ENCODE measurements around the gene RUFY4. TPM values are rescaled to one million over a fixed set of nuclear protein-coding genes. Genes with fewer than 3 reads are reported as not detected.

RUFY4 gene
- total RNA-seq, 2 donors from 2014 or later, result 0.12 TPM; not detected in 1

GRCh38 chr2:218072478-218073024 lies 3.5 kb downstream of the RUFY4 start:
- no peak for DNase-seq (ENCODE audit: low spot score)
- Histone ChIP-seq H3K36me3 (no peaks in the 10 kb centered on the region), H3K27ac (no peak overlapping the region), H3K9me3 (no peaks in the 10 kb centered on the region), H3K4me1 (no peaks in the 10 kb centered on the region), H3K4me3 (no peak overlapping the region), H3K27me3 (no peaks in the 10 kb centered on the region)
- no peak for TF ChIP-seq CTCF (IDR thresholded peaks at IDR 0.05)

GRCh38 chr2:218073185-218073584 lies 4.1 kb downstream of the RUFY4 start:
- Histone ChIP-seq H3K27ac (no peak overlapping the region), H3K9me3 (no peaks in the 10 kb centered on the region), H3K4me1 (no peaks in the 10 kb centered on the region), H3K36me3 (no peaks in the 10 kb centered on the region), H3K4me3 (no peak overlapping the region), H3K27me3 (no peaks in the 10 kb centered on the region)
- TF ChIP-seq CTCF (IDR thresholded peaks at IDR 0.05), result no peak
- DNase-seq (ENCODE audit: low spot score), result no peak

GRCh38 chr2:218074031-218074430 lies 5.0 kb downstream of the RUFY4 start:
- peak; percentile 58 for DNase-seq (ENCODE audit: low spot score)
- no peak overlapping the region for H3K4me3 ChIP-seq
- H3K36me3 ChIP-seq, result no peaks in the 10 kb centered on the region
- no peaks in the 10 kb centered on the region for H3K27me3 ChIP-seq
- H3K9me3 ChIP-seq, result no peaks in the 10 kb centered on the region
- TF ChIP-seq CTCF (IDR thresholded peaks at IDR 0.05), result peak in 1 of 2 donors; percentile 52
- no peak overlapping the region for H3K27ac ChIP-seq
- no peaks in the 10 kb centered on the region for H3K4me1 ChIP-seq

- no peak for TF ChIP-seq CTCF (IDR thresholded peaks at IDR 0.05)
- no peaks in the 10 kb centered on the region for H3K9me3 ChIP-seq
- H3K27ac ChIP-seq, result no peak overlapping the region
- no peaks in the 10 kb centered on the region for H3K36me3 ChIP-seq
- H3K4me3 ChIP-seq, result no peak overlapping the region
- peak; percentile 54 for DNase-seq (ENCODE audit: low spot score)
- H3K4me1 ChIP-seq, result no peaks in the 10 kb centered on the region
- no peaks in the 10 kb centered on the region for H3K27me3 ChIP-seq
Measured at GRCh38 chr2:218075975-218076811, 7.1 kb downstream of the RUFY4 start.

GRCh38 chr2:218077464-218078216 lies 8.6 kb downstream of the RUFY4 start:
- TF ChIP-seq CTCF (IDR thresholded peaks at IDR 0.05), result no peak
- H3K36me3 ChIP-seq, result no peaks in the 10 kb centered on the region
- H3K27me3 ChIP-seq, result no peaks in the 10 kb centered on the region
- H3K4me3 ChIP-seq, result no peak overlapping the region
- H3K4me1 ChIP-seq, result no peaks in the 10 kb centered on the region
- H3K27ac ChIP-seq, result no peak overlapping the region
- H3K9me3 ChIP-seq, result no peaks in the 10 kb centered on the region
- peak; percentile 21 for DNase-seq (ENCODE audit: low spot score)
